ENCODE measurements around the gene PBRM1. TPM values are rescaled to one million over a fixed set of nuclear protein-coding genes. Genes with fewer than 3 reads are reported as not detected.

PBRM1 gene
- total RNA-seq, 1 donor from 2014 or later, result 116 TPM

DNA sequence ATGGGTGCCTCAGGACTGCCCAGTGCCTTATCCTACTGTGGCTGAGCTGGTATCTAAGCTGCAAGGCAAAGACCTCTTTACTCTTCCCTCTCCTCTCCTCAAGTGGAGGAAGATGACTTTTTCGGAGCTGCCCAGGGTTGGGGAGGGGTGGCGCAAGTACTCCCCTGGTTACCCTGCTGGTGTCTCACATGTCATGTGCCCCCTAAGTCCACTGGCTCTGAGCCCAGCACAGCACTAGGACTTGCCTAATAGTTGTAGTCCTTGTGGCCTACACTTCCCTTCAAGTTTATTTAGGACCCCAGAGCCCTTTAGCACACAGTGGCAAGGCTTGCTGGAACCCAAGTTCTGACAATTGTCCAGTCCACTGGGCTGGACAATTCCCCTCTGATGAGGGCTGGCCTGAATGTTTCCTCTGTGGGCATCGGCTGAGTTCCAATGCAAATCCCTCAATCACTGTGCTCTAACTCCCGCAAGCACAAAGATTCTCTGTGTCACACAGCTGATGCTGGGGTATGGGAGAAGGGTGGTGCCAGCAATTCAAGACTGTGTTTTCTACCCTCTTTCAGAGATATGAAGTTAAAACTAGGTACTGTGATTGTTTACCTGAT, 89.0 kb downstream of the PBRM1 start:
- peaks cover 8% of the 10 kb centered on the region for H3F3A ChIP-seq (ENCODE audit: low read depth)
- H3K9me3 Mint-ChIP-seq, result peaks cover 18% of the 10 kb centered on the region
- no peak overlapping the region for H3K9ac ChIP-seq
- no peak overlapping the region for H3K27ac ChIP-seq
- no peak for DNase-seq (ENCODE audit: low spot score)
- H3K27me3 ChIP-seq, result no peaks in the 10 kb centered on the region
- peaks cover 69% of the 10 kb centered on the region for H3K36me3 Mint-ChIP-seq
- H3K4me1 Mint-ChIP-seq, result no peaks in the 10 kb centered on the region
- no peak for TF ChIP-seq EZH2phosphoT487 (IDR thresholded peaks at IDR 0.05)
- TF ChIP-seq EZH2 (IDR thresholded peaks at IDR 0.05), result no peak
- TF ChIP-seq, protein P1, sequence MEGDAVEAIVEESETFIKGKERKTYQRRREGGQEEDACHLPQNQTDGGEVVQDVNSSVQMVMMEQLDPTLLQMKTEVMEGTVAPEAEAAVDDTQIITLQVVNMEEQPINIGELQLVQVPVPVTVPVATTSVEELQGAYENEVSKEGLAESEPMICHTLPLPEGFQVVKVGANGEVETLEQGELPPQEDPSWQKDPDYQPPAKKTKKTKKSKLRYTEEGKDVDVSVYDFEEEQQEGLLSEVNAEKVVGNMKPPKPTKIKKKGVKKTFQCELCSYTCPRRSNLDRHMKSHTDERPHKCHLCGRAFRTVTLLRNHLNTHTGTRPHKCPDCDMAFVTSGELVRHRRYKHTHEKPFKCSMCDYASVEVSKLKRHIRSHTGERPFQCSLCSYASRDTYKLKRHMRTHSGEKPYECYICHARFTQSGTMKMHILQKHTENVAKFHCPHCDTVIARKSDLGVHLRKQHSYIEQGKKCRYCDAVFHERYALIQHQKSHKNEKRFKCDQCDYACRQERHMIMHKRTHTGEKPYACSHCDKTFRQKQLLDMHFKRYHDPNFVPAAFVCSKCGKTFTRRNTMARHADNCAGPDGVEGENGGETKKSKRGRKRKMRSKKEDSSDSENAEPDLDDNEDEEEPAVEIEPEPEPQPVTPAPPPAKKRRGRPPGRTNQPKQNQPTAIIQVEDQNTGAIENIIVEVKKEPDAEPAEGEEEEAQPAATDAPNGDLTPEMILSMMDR (IDR thresholded peaks at IDR 0.05), result no peak
- H3K27me3 Mint-ChIP-seq (ENCODE audit: insufficient read depth, low read depth), result no peaks in the 10 kb centered on the region
- no peak overlapping the region for H2AFZ ChIP-seq (replicated peaks)
- H3K79me2 ChIP-seq (ENCODE audit: low read depth), result no peaks in the 10 kb centered on the region
- no peaks in the 10 kb centered on the region for H3K9me3 ChIP-seq (ENCODE audit: low read depth)
- H3K4me1 ChIP-seq, result peaks cover 6% of the 10 kb centered on the region
- H3K27ac Mint-ChIP-seq, result no peak overlapping the region
- no peaks in the 10 kb centered on the region for H4K20me1 ChIP-seq (ENCODE audit: low read depth)
- peaks cover 16% of the 10 kb centered on the region for H3K36me3 ChIP-seq
- H3K4me3 Mint-ChIP-seq, result no peak overlapping the region
- H3K4me3 ChIP-seq, result no peak overlapping the region
- H3K4me2 ChIP-seq, result no peak overlapping the region

DNA sequence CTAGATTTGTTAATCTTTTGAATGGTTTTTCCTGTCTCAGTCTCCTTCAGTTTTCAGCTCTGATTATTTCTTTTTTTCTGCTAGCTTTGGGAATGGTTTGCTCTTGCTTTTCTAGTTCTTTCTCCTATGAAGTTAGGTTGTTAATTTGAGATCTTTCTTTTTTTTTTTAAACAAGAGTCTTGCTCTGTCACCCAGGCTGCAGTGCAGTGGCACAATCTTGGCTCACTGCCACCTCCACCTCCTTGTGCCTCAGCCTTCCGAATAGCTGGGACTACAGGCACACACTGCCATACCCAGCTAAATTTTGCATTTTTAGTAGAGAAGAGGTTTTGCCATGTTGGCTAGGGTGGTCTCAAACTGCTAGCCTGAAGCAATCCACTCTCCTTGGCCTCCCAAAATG, 92.6 kb downstream of the PBRM1 start:
- no peaks in the 10 kb centered on the region for H3K9me3 ChIP-seq (ENCODE audit: low read depth)
- no peak overlapping the region for H3K4me3 ChIP-seq
- no peaks in the 10 kb centered on the region for H3K4me1 Mint-ChIP-seq
- H3K4me3 Mint-ChIP-seq, result no peak overlapping the region
- no peaks in the 10 kb centered on the region for H3K27me3 Mint-ChIP-seq (ENCODE audit: insufficient read depth, low read depth)
- no peaks in the 10 kb centered on the region for H3K27me3 ChIP-seq
- no peaks in the 10 kb centered on the region for H4K20me1 ChIP-seq (ENCODE audit: low read depth)
- H3K27ac ChIP-seq, result no peak overlapping the region
- peaks cover 8% of the 10 kb centered on the region for H3F3A ChIP-seq (ENCODE audit: low read depth)
- H3K9me3 Mint-ChIP-seq, result no peaks in the 10 kb centered on the region
- no peak overlapping the region for H3K27ac Mint-ChIP-seq
- H3K79me2 ChIP-seq (ENCODE audit: low read depth), result no peaks in the 10 kb centered on the region
- no peak overlapping the region for H3K4me2 ChIP-seq
- DNase-seq (ENCODE audit: low spot score), result no peak
- H3K36me3 ChIP-seq, result no peaks in the 10 kb centered on the region
- H3K36me3 Mint-ChIP-seq, result peaks cover 48% of the 10 kb centered on the region
- no peak overlapping the region for H3K9ac ChIP-seq
- TF ChIP-seq, protein P1 (IDR thresholded peaks at IDR 0.05), result no peak
- no peak for TF ChIP-seq EZH2 (IDR thresholded peaks at IDR 0.05)
- no peak for TF ChIP-seq EZH2phosphoT487 (IDR thresholded peaks at IDR 0.05)
- H2AFZ ChIP-seq (replicated peaks), result no peak overlapping the region
- peaks cover 6% of the 10 kb centered on the region for H3K4me1 ChIP-seq

DNA sequence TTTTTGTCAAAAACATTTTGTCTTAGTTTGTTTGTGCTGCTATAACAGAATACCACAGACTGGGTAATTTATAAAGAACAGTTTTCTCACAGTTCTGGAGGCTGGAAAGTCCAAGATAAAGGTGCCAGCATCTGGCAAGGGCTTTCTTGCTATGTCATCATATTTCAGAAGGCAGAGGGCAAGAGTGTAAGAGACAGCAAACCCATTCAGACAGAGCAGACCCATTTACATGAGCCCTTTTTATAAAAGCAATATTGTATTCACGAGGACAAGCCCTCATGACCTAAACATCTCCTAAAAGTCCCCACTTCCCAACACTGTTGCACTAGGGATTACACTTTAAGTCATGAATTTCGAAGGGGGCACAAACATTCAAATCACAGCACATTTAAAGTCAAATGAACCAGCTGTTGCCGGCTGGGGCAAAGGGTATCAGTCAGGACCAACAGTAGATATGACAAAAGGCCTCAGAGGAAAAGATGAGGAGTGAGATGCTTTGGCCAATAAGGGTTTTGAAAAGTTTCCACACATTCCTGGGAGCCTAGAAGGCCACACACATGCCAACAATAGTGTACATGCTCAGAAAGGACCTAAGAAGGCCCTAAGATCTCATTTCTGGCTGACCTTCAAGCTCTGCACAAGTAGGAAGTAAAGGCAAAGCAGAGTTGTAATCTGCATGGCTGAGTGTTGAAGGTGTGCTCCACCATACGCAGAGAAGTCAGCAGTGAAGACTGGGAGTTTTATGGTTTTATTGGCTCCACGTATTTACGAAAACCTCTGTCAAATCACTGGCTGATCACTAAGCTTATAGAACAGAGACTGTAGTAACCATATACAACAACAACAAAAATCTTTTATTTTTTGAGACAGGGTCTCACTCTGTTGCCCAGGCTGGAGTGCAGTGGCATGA, 111.4 kb downstream of the PBRM1 start:
- Histone ChIP-seq H3K36me3 (peaks cover 13% of the 10 kb centered on the region), H3K9ac (no peak overlapping the region), H3F3A (ENCODE audit: low read depth) (peaks cover 10% of the 10 kb centered on the region), H4K20me1 (ENCODE audit: low read depth) (peaks cover 3% of the 10 kb centered on the region), H3K9me3 (ENCODE audit: low read depth) (no peaks in the 10 kb centered on the region), H3K27me3 (no peaks in the 10 kb centered on the region), H3K4me3 (no peak overlapping the region), H3K27ac (no peak overlapping the region), H3K4me1 (no peaks in the 10 kb centered on the region), H3K4me2 (no peak overlapping the region), H3K79me2 (ENCODE audit: low read depth) (no peaks in the 10 kb centered on the region), H2AFZ (replicated peaks) (no peak overlapping the region)
- no peaks in the 10 kb centered on the region for H3K27me3 Mint-ChIP-seq (ENCODE audit: insufficient read depth, low read depth)
- no peak overlapping the region for H3K4me3 Mint-ChIP-seq
- no peaks in the 10 kb centered on the region for H3K9me3 Mint-ChIP-seq
- no peak for TF ChIP-seq EZH2 (IDR thresholded peaks at IDR 0.05)
- TF ChIP-seq, protein P1 (IDR thresholded peaks at IDR 0.05), result no peak
- no peak for TF ChIP-seq EZH2phosphoT487 (IDR thresholded peaks at IDR 0.05)
- H3K27ac Mint-ChIP-seq, result no peak overlapping the region
- H3K4me1 Mint-ChIP-seq, result no peaks in the 10 kb centered on the region
- DNase-seq (ENCODE audit: low spot score), result no peak
- peaks cover 36% of the 10 kb centered on the region for H3K36me3 Mint-ChIP-seq

Measured in neural progenitor cell (in vitro differentiated cells).